Testis (tissue), 2 donors: Measurements from ENCODE around the gene SH3GL2.

Experiments used
- POLR2A ChIP-seq: fragments of 450-650 bp; IDR thresholded peaks from one replicate; pipeline ENCODE4 v1.6.1; 2017; ENCODE audit warnings: antibody characterized with exemption, mild to moderate bottlenecking, moderate library complexity
- TF ChIP-seq, protein P1 (sequence below), 3 experiments: fragments of 450-650 bp in 2 of 3; fragments of 200-600 bp in 1 of 3; sonication (generic) in 1 of 3; IDR thresholded peaks; one replicate each; pipeline ENCODE4 v1.5.1; 2016 to 2019; ENCODE audit warnings: antibody characterized with exemption in 3 of 3, mild to moderate bottlenecking in 2 of 3, moderate library complexity in 1 of 3

DNA sequence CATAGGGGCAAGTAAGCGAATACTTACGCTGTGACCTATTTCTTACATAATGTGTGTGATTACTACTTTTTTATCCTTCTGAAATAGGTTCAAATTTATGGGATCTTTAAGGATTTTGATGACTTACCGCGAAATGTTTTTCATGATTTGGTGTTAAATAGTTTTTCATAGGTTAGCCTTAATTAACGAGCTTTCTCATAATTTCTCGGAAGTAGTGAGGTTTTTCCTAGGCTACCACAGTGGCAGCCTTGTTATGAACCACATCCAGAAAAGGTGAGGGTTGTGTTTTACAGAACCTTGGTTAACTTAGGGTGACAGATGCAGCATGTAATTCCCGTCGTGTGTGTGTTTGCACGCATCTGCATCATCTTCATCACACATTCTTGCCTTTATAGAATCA is 1.3 kb downstream of the SH3GL2 start:
- TF ChIP-seq, protein P1, sequence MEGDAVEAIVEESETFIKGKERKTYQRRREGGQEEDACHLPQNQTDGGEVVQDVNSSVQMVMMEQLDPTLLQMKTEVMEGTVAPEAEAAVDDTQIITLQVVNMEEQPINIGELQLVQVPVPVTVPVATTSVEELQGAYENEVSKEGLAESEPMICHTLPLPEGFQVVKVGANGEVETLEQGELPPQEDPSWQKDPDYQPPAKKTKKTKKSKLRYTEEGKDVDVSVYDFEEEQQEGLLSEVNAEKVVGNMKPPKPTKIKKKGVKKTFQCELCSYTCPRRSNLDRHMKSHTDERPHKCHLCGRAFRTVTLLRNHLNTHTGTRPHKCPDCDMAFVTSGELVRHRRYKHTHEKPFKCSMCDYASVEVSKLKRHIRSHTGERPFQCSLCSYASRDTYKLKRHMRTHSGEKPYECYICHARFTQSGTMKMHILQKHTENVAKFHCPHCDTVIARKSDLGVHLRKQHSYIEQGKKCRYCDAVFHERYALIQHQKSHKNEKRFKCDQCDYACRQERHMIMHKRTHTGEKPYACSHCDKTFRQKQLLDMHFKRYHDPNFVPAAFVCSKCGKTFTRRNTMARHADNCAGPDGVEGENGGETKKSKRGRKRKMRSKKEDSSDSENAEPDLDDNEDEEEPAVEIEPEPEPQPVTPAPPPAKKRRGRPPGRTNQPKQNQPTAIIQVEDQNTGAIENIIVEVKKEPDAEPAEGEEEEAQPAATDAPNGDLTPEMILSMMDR (IDR thresholded peaks at IDR 0.05) = no peak
- TF ChIP-seq POLR2A = no peak
